Fibroblast of lung (primary cell): ENCODE measurements around the gene AKR7A3. TPM values are rescaled to one million over a fixed set of nuclear protein-coding genes. Genes with fewer than 3 reads are reported as not detected.

Source experiments
- DNase-seq, 2 donors: peaks; one replicate each; pipeline versions ENCODE4 v3.0.0 to v3.0.0-alpha.2; 2010; ENCODE audit warnings: low read depth in 2 of 2
- H2AFZ ChIP-seq: 2 replicates; pipeline ENCODE4 v1.5.1; 2012; ENCODE audit warnings: low read length, control low read depth, inconsistent platforms
- H3K27ac ChIP-seq: 2 replicates; pipeline ENCODE4 v1.5.1; 2011; ENCODE audit warnings: low read length, control low read depth; ENCODE audit not compliant: insufficient read depth
- H3K27me3 ChIP-seq: 2 replicates; pipeline ENCODE4 v1.5.1; 2011; ENCODE audit warnings: mild to moderate bottlenecking, low read length; ENCODE audit not compliant: control insufficient read depth, insufficient read depth
- H3K36me3 ChIP-seq: 2 replicates; pipeline ENCODE4 v1.5.1; 2011; ENCODE audit warnings: low read length; ENCODE audit not compliant: control insufficient read depth, insufficient read depth
- H3K4me1 ChIP-seq: 2 replicates; pipeline ENCODE4 v1.5.1; 2011; ENCODE audit warnings: low read length; ENCODE audit not compliant: control insufficient read depth, insufficient read depth; ENCODE audit errors: extremely low read depth
- H3K4me2 ChIP-seq: 2 replicates; pipeline ENCODE4 v1.5.1; 2011; ENCODE audit warnings: low read length, control low read depth; ENCODE audit not compliant: insufficient read depth; ENCODE audit errors: extremely low read depth
- H3K4me3 ChIP-seq, 4 experiments: fragments of 200-600 bp in 1 of 4; sonication (generic) in 1 of 4; replicated peaks in 1 of 4; 2 replicates each; pipeline ENCODE4 v1.5.1; 2011 to 2016; ENCODE audit warnings: low read length in 4 of 4, low read depth in 3 of 4, mild to moderate bottlenecking in 3 of 4, control low read depth in 2 of 4, inconsistent platforms in 1 of 4, mixed read lengths in 1 of 4; ENCODE audit not compliant: insufficient read depth in 1 of 4; ENCODE audit errors: control extremely low read depth in 1 of 4
- H3K79me2 ChIP-seq: 2 replicates; pipeline ENCODE4 v1.5.1; 2012; ENCODE audit warnings: mild to moderate bottlenecking, low read length, inconsistent platforms; ENCODE audit not compliant: control insufficient read depth, insufficient read depth
- H3K9ac ChIP-seq: 2 replicates; pipeline ENCODE4 v1.5.1; 2011; ENCODE audit warnings: mild to moderate bottlenecking, low read length, control low read depth; ENCODE audit not compliant: insufficient read depth
- H3K9me3 ChIP-seq: 2 replicates; pipeline ENCODE4 v1.5.1; 2012; ENCODE audit warnings: low read depth, low read length; ENCODE audit not compliant: control insufficient read depth, insufficient read depth
- H4K20me1 ChIP-seq: 2 replicates; pipeline ENCODE4 v1.5.1; 2011; ENCODE audit warnings: low read length; ENCODE audit not compliant: control insufficient read depth, insufficient read depth; ENCODE audit errors: extremely low read depth
- EZH2 ChIP-seq: IDR thresholded peaks from 2 replicates; pipeline ENCODE4 v1.5.1; 2012; ENCODE audit warnings: low read length, control low read depth, mild to moderate bottlenecking; ENCODE audit errors: missing control alignments
- polyA plus RNA-seq, 2 donors: library from polyadenylated mRNA; depleted of rRNA in 1 of 2; stranded (reverse) in 1 of 2; unstranded in 1 of 2; fragments of >200 nt; gene quantifications; 2 replicates each; pipeline ENCODE4 v1.2.1, GENCODE V29; 2011 to 2012; ENCODE audit warnings: missing spikeins in 1 of 2
- total RNA-seq: library from RNA; depleted of rRNA; stranded (reverse); fragments of >200 nt; gene quantifications from 2 replicates; pipeline ENCODE4 v1.2.1, GENCODE V29; 2014
- TF ChIP-seq, protein P1 (sequence below), 2 donors: IDR thresholded peaks in 1 of 2; conservative IDR thresholded peaks in 1 of 2; 1 replicate in 1 of 2; 2 replicates in 1 of 2; pipeline ENCODE4 v1.5.1; 2011 to 2012; ENCODE audit warnings: low read length in 2 of 2, control low read depth in 1 of 2, inconsistent platforms in 1 of 2, low read depth in 1 of 2, mild to moderate bottlenecking in 1 of 2

AKR7A3 gene
- total and polyA plus RNA-seq, 2 donors (not counting 1 experiment from before 2014, with no cell fraction given), result 0.12 to 0.33 TPM

DNA sequence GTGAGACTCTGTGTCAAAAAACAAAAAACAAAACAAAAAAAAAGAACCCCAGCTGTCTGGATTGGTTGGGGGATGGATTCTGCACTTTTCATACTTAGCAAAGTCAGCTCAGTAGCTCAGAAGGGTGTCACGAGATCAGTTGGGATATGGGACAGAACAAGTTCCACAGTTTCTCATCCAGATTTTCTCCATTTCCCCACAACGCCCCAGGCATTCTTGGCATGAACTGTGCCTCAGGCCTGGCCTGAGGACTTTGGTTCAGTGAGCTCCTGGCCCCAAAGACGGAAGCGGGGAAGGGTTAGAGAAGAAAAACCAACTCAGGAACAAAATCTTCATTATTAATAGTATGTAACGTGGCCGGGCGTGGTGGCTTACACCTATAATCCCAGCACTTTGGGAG lies 21.5 kb upstream of the AKR7A3 start:
- Histone ChIP-seq H3K27ac (peak overlapping the region; percentile 33), H2AFZ (no peak overlapping the region), H3K9me3 (no peaks in the 10 kb centered on the region), H3K36me3 (peaks cover 7% of the 10 kb centered on the region), H3K9ac (no peak overlapping the region), H3K27me3 (no peaks in the 10 kb centered on the region), H3K79me2 (peaks cover 30% of the 10 kb centered on the region), H3K4me1 (peaks cover 16% of the 10 kb centered on the region), H4K20me1 (no peaks in the 10 kb centered on the region), H3K4me2 (no peak overlapping the region), H3K4me3 (peak overlapping the region in 1 of 4 experiments; percentile 14)
- TF ChIP-seq EZH2, result no peak
- TF ChIP-seq, protein P1, sequence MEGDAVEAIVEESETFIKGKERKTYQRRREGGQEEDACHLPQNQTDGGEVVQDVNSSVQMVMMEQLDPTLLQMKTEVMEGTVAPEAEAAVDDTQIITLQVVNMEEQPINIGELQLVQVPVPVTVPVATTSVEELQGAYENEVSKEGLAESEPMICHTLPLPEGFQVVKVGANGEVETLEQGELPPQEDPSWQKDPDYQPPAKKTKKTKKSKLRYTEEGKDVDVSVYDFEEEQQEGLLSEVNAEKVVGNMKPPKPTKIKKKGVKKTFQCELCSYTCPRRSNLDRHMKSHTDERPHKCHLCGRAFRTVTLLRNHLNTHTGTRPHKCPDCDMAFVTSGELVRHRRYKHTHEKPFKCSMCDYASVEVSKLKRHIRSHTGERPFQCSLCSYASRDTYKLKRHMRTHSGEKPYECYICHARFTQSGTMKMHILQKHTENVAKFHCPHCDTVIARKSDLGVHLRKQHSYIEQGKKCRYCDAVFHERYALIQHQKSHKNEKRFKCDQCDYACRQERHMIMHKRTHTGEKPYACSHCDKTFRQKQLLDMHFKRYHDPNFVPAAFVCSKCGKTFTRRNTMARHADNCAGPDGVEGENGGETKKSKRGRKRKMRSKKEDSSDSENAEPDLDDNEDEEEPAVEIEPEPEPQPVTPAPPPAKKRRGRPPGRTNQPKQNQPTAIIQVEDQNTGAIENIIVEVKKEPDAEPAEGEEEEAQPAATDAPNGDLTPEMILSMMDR (conservative IDR thresholded peaks at IDR 0.05 in 1 of 2, IDR thresholded peaks at IDR 0.05 in 1 of 2; ENCODE audit: low read depth in 1 of 2, low read length in 2 of 2), result no peak
- no peak for DNase-seq

DNA sequence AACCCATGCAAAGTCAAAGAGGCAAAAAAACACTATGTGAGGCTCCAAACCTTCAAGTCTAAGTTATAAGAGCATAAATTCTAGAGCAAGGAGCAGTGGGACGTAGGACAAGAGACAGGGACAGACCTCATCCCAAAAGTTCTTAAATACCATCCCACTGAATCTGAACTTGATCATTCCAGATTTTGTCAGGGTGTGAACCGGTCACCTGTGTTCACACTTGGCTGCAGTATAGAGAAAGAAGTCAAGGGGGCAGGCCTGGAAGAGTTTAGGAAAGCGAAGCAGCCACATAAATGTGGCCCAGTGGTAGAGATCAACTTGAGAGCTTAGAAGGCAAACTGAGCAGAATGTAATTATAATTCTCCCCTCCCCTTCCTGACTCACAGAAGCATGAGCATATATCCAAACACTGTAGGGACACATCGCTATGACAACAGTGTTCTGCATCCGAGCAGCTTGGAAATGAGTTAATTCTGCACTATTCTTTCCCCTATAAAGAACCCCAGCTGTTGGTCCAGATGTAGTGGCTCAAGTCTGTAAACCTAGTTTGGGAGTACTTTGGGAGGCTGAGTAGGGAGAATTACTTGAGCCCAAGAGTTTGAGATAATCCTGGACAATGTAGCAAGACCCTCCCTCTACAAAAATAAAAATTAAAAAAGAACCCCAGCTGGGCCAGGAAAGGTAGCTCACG lies 20.7 kb upstream of the AKR7A3 start:
- Histone ChIP-seq H3K4me3 (no peak overlapping the region), H3K9ac (no peak overlapping the region), H3K27me3 (no peaks in the 10 kb centered on the region), H3K27ac (peak overlapping the region; percentile 70), H2AFZ (no peak overlapping the region), H3K36me3 (peaks cover 7% of the 10 kb centered on the region), H3K9me3 (no peaks in the 10 kb centered on the region), H3K4me2 (peak overlapping the region; percentile 59), H3K79me2 (peaks cover 30% of the 10 kb centered on the region), H4K20me1 (no peaks in the 10 kb centered on the region), H3K4me1 (peaks cover 16% of the 10 kb centered on the region)
- TF ChIP-seq, protein P1 (conservative IDR thresholded peaks at IDR 0.05 in 1 of 2, IDR thresholded peaks at IDR 0.05 in 1 of 2; ENCODE audit: low read depth in 1 of 2, low read length in 2 of 2), result no peak
- TF ChIP-seq EZH2, result no peak
- DNase-seq, result peak; percentile 68 to 87

DNA sequence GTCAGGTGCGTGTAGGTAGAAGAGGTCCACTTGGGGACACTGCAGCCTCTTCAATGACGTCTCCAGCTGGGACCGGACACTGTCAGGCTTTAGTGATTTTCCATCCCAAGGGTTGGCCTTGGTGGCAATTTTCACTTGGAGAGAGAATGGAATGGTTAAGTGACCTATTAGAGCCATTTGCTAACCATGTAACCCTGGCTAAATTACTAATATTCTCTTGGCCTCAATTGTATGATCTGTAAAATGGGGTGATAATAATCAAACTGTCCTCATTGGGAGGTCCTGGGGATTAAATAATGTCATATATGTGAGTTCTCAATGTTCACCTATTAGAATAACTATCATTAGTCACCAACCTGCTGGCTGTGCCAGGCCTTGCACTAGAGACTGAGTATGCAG lies 19.9 kb upstream of the AKR7A3 start:
- H3K27me3 ChIP-seq, result no peaks in the 10 kb centered on the region
- no peak overlapping the region for H2AFZ ChIP-seq
- peaks cover 16% of the 10 kb centered on the region for H3K4me1 ChIP-seq
- H3K9ac ChIP-seq, result no peak overlapping the region
- no peaks in the 10 kb centered on the region for H3K9me3 ChIP-seq
- H4K20me1 ChIP-seq, result no peaks in the 10 kb centered on the region
- no peak for DNase-seq
- H3K79me2 ChIP-seq, result peaks cover 26% of the 10 kb centered on the region
- peak overlapping the region; percentile 59 for H3K4me2 ChIP-seq
- no peak overlapping the region for H3K4me3 ChIP-seq
- H3K27ac ChIP-seq, result peak overlapping the region; percentile 70
- H3K36me3 ChIP-seq, result peaks cover 7% of the 10 kb centered on the region
- no peak for TF ChIP-seq EZH2
- TF ChIP-seq, protein P1 (conservative IDR thresholded peaks at IDR 0.05 in 1 of 2, IDR thresholded peaks at IDR 0.05 in 1 of 2; ENCODE audit: low read depth in 1 of 2, low read length in 2 of 2), result no peak
